ENCODE measurements around the gene PCNP. TPM values are rescaled to one million over a fixed set of nuclear protein-coding genes. Genes with fewer than 3 reads are reported as not detected.
A peak's percentile ranks its signal among the peaks of the same experiment; 100 is the strongest.

PCNP gene
- total and polyA plus RNA-seq, 9 of the 15 experiments (the other 6 are each of a cell fraction or from before 2014, with no cell fraction given): 54.3 to 170 (median 150) TPM

DNA sequence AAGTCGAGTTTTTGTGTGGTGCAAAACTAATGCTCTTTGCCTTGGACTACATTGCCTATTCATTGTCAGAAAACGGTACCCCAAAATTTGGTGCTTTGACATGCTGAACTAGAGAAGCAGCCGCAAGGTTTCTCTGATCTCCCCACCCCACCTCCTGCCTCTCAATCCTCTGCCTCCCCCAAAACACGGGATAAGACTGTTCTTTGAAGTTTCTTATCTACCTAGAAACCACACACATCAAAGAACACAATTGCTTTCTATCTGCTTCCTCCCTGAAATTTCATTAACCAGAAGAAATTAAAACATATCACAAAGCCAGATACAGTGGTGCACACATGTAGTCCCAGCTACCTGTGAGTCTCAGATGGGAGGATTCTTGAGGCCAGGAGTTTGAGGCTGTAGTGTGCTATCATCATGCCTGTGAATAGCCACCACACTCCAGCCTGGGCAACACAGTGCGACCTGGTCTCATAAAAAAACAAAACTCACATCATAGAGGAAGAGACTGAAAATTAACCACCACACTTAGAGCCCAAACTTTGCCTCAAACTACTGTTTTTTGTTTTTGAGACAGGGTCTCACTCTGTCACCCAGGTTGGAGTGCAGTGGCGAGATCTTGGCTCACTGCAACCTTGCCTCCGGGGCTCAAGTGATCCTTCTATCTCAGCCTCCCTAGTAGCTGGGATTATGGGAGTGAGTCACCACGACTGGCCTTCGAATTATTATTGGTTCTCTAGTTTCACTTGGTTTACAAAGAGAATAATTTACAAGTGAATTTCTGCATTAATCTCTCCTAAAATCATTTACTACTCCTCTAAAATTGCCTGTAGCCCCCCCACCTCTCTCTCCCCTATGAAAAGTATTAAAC, 2.7 kb upstream of the PCNP start (continued):
- TF ChIP-seq, protein P1, sequence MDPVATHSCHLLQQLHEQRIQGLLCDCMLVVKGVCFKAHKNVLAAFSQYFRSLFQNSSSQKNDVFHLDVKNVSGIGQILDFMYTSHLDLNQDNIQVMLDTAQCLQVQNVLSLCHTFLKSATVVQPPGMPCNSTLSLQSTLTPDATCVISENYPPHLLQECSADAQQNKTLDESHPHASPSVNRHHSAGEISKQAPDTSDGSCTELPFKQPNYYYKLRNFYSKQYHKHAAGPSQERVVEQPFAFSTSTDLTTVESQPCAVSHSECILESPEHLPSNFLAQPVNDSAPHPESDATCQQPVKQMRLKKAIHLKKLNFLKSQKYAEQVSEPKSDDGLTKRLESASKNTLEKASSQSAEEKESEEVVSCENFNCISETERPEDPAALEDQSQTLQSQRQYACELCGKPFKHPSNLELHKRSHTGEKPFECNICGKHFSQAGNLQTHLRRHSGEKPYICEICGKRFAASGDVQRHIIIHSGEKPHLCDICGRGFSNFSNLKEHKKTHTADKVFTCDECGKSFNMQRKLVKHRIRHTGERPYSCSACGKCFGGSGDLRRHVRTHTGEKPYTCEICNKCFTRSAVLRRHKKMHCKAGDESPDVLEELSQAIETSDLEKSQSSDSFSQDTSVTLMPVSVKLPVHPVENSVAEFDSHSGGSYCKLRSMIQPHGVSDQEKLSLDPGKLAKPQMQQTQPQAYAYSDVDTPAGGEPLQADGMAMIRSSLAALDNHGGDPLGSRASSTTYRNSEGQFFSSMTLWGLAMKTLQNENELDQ (CRISPR knock-in tag; IDR thresholded peaks at IDR 0.05; ENCODE audit: borderline replicate concordance): no peak
- TF ChIP-seq, protein P2, sequence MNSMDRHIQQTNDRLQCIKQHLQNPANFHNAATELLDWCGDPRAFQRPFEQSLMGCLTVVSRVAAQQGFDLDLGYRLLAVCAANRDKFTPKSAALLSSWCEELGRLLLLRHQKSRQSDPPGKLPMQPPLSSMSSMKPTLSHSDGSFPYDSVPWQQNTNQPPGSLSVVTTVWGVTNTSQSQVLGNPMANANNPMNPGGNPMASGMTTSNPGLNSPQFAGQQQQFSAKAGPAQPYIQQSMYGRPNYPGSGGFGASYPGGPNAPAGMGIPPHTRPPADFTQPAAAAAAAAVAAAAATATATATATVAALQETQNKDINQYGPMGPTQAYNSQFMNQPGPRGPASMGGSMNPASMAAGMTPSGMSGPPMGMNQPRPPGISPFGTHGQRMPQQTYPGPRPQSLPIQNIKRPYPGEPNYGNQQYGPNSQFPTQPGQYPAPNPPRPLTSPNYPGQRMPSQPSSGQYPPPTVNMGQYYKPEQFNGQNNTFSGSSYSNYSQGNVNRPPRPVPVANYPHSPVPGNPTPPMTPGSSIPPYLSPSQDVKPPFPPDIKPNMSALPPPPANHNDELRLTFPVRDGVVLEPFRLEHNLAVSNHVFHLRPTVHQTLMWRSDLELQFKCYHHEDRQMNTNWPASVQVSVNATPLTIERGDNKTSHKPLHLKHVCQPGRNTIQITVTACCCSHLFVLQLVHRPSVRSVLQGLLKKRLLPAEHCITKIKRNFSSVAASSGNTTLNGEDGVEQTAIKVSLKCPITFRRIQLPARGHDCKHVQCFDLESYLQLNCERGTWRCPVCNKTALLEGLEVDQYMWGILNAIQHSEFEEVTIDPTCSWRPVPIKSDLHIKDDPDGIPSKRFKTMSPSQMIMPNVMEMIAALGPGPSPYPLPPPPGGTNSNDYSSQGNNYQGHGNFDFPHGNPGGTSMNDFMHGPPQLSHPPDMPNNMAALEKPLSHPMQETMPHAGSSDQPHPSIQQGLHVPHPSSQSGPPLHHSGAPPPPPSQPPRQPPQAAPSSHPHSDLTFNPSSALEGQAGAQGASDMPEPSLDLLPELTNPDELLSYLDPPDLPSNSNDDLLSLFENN (IDR thresholded peaks at IDR 0.05; ENCODE audit: low read depth in 2 of 2, low read length in 2 of 2): no peak
- TF ChIP-seq ZNF696 (CRISPR knock-in tag; conservative IDR thresholded peaks at IDR 0.05) (no peak), RBM22 (IDR thresholded peaks at IDR 0.05; ENCODE audit: low read depth, low read length, poor library complexity, severe bottlenecking) (no peak), ZFX (CRISPR knock-in tag; IDR thresholded peaks at IDR 0.05) (no peak), HDGF (IDR thresholded peaks at IDR 0.05) (no peak), PHF21A (IDR thresholded peaks at IDR 0.05; ENCODE audit: borderline replicate concordance, low read depth) (no peak), WHSC1 (IDR thresholded peaks at IDR 0.05; ENCODE audit: low read length) (no peak), NFRKB (IDR thresholded peaks at IDR 0.05; ENCODE audit: low read depth) (no peak), ZNF77 (CRISPR knock-in tag; IDR thresholded peaks at IDR 0.05) (no peak), JUND (IDR thresholded peaks at IDR 0.05; ENCODE audit: borderline replicate concordance, low read depth, low read length) (peak; percentile 43), JUND (tag; IDR thresholded peaks at IDR 0.05; ENCODE audit: borderline replicate concordance, low read depth, low read length) (no peak), RBBP5 (IDR thresholded peaks at IDR 0.05; ENCODE audit: borderline replicate concordance, insufficient read depth, low read length, poor library complexity, severe bottlenecking) (no peak), ZNF668 (CRISPR knock-in tag; IDR thresholded peaks at IDR 0.05) (no peak), LEF1 (IDR thresholded peaks at IDR 0.05) (peak; percentile 70; the same call in 1 of the 2 replicates), FOSL1 (tag; conservative IDR thresholded peaks at IDR 0.05) (peak; percentile 57), ZNF316 (IDR thresholded peaks at IDR 0.05) (no peak)
- TF ChIP-seq, protein P3, sequence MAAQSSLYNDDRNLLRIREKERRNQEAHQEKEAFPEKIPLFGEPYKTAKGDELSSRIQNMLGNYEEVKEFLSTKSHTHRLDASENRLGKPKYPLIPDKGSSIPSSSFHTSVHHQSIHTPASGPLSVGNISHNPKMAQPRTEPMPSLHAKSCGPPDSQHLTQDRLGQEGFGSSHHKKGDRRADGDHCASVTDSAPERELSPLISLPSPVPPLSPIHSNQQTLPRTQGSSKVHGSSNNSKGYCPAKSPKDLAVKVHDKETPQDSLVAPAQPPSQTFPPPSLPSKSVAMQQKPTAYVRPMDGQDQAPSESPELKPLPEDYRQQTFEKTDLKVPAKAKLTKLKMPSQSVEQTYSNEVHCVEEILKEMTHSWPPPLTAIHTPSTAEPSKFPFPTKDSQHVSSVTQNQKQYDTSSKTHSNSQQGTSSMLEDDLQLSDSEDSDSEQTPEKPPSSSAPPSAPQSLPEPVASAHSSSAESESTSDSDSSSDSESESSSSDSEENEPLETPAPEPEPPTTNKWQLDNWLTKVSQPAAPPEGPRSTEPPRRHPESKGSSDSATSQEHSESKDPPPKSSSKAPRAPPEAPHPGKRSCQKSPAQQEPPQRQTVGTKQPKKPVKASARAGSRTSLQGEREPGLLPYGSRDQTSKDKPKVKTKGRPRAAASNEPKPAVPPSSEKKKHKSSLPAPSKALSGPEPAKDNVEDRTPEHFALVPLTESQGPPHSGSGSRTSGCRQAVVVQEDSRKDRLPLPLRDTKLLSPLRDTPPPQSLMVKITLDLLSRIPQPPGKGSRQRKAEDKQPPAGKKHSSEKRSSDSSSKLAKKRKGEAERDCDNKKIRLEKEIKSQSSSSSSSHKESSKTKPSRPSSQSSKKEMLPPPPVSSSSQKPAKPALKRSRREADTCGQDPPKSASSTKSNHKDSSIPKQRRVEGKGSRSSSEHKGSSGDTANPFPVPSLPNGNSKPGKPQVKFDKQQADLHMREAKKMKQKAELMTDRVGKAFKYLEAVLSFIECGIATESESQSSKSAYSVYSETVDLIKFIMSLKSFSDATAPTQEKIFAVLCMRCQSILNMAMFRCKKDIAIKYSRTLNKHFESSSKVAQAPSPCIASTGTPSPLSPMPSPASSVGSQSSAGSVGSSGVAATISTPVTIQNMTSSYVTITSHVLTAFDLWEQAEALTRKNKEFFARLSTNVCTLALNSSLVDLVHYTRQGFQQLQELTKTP (IDR thresholded peaks at IDR 0.05; ENCODE audit: low read depth in 1 of 2, partially characterized antibody in 2 of 2): no peak

All from K562 (cell line).